ENCODE data around the gene PFKM. TPM values are rescaled to one million over a fixed set of nuclear protein-coding genes. Genes with fewer than 3 reads are reported as not detected.

The PFKM gene
- total RNA-seq, 1 donor from 2014 or later = 80.3 TPM

DNA sequence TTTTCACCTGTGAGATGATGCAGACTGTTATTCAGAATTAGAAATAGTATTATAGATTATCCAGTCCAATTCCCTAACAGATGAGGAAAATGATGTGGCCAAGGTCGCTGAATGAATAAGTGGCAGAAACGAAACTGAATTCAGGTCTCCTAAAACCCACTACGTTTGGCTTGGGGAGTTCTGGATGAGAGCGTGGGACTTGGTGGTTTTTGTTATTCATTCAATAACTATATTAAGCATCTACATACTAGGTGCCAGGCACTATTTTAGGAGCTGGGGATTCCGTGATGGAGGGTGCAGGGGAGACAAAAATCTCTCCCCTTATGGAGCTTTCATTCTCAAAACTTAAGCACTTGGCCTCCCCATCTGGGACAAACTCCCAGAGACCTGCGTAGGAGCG lies 63.5 kb downstream of the PFKM start:
- H3K4me2 ChIP-seq (ENCODE audit: low read length) = peak overlapping the region; percentile 98
- H2AFZ ChIP-seq (ENCODE audit: low read depth, low read length) = peak overlapping the region; percentile 90
- H3K36me3 Mint-ChIP-seq (ENCODE audit: low read depth, unreplicated experiment) = no peaks in the 10 kb centered on the region
- H3K4me1 Mint-ChIP-seq (ENCODE audit: low read depth, unreplicated experiment) = peaks cover 3% of the 10 kb centered on the region
- TF ChIP-seq, protein P1, sequence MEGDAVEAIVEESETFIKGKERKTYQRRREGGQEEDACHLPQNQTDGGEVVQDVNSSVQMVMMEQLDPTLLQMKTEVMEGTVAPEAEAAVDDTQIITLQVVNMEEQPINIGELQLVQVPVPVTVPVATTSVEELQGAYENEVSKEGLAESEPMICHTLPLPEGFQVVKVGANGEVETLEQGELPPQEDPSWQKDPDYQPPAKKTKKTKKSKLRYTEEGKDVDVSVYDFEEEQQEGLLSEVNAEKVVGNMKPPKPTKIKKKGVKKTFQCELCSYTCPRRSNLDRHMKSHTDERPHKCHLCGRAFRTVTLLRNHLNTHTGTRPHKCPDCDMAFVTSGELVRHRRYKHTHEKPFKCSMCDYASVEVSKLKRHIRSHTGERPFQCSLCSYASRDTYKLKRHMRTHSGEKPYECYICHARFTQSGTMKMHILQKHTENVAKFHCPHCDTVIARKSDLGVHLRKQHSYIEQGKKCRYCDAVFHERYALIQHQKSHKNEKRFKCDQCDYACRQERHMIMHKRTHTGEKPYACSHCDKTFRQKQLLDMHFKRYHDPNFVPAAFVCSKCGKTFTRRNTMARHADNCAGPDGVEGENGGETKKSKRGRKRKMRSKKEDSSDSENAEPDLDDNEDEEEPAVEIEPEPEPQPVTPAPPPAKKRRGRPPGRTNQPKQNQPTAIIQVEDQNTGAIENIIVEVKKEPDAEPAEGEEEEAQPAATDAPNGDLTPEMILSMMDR (IDR thresholded peaks at IDR 0.05; ENCODE audit: insufficient read depth, low read depth, low read length) = no peak
- no peak for TF ChIP-seq EZH2 (IDR thresholded peaks at IDR 0.05; ENCODE audit: insufficient read depth, low read length)
- H3K79me2 ChIP-seq (ENCODE audit: insufficient read depth, low read length) = no peaks in the 10 kb centered on the region
- H3K27me3 ChIP-seq (ENCODE audit: insufficient read depth, low read length) = peaks cover 52% of the 10 kb centered on the region
- peak overlapping the region; percentile 92 for H3K4me3 Mint-ChIP-seq (ENCODE audit: unreplicated experiment)
- no peaks in the 10 kb centered on the region for H3K9me3 Mint-ChIP-seq (ENCODE audit: unreplicated experiment)
- DNase-seq (ENCODE audit: low read depth) (no peak), FAIRE-seq (no peak)
- H3K9me3 ChIP-seq (ENCODE audit: insufficient read depth, low read depth, low read length) = no peaks in the 10 kb centered on the region
- peaks cover 59% of the 10 kb centered on the region for H3K27me3 Mint-ChIP-seq (ENCODE audit: low read depth, unreplicated experiment)
- H3K36me3 ChIP-seq (ENCODE audit: insufficient read depth, low read length) = no peaks in the 10 kb centered on the region
- H3K4me3 ChIP-seq (ENCODE audit: insufficient read depth, low read depth, low read length) = peak overlapping the region; percentile 80
- H3K27ac Mint-ChIP-seq (ENCODE audit: unreplicated experiment) = no peak overlapping the region
- H3K9ac ChIP-seq (ENCODE audit: low read length) = peak overlapping the region; percentile 69
- no peaks in the 10 kb centered on the region for H4K20me1 ChIP-seq (ENCODE audit: insufficient read depth, low read length)
- peaks cover 6% of the 10 kb centered on the region for H3K4me1 ChIP-seq (ENCODE audit: insufficient read depth, low read length)
- H3K27ac ChIP-seq (ENCODE audit: low read depth, low read length) = no peak overlapping the region

DNA sequence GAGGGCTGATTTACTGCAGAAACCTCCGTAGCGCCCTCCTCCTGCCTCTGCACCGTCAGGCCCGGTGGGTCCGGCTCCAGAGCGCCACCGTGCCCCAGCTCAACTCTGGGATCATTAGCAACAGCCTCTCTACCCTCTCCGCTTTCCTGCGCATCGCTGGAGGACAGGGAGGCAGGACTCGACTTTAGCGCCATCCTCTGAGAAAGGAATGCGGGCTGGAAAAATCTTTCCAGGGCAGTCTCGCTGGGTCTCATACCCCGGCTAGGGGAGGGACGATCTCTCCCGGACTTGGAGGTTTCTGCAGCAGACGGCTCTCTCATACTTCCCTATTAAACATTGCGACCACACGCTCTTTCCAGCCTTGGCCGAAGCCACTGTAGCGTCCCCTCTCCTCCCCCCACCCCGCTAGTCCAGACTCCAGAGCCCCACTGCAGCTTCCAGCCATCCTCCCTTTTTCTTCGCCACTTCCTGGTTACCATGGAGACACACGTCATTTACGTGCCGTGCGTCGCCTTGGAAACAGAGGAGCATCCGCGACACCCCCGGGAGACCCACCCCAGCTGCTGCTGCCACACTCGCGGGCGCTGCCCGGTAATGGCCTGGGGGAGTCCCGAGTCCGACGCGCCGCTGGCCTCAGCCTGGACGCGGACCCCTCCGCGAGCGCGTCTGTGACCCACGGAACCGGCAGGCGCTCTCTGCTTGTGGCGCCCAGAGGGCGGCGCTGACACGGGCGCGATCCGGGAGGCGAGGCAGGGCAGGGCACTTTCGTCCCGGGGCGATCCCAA lies 64.1 kb downstream of the PFKM start, which contains the start of gene CCDC184:
Gene CCDC184, plus strand, starts transcription at position 554 of the 785 bp plus-strand sequence. CDS start 479 bp downstream, outside the sequence.
- Histone ChIP-seq H2AFZ (ENCODE audit: low read depth, low read length) (peak within 1 kb of the TSS; percentile 90), H3K4me1 (ENCODE audit: insufficient read depth, low read length) (peaks cover 6% of the 10 kb centered on the region), H3K4me2 (ENCODE audit: low read length) (peak within 1 kb of the TSS; percentile 98), H3K36me3 (ENCODE audit: insufficient read depth, low read length) (no peaks in the 10 kb centered on the region), H3K79me2 (ENCODE audit: insufficient read depth, low read length) (no peaks in the 10 kb centered on the region), H3K4me3 (ENCODE audit: insufficient read depth, low read depth, low read length) (peak within 1 kb of the TSS; percentile 80), H3K27ac (ENCODE audit: low read depth, low read length) (no peak within 1 kb of the TSS), H4K20me1 (ENCODE audit: insufficient read depth, low read length) (no peaks in the 10 kb centered on the region), H3K9me3 (ENCODE audit: insufficient read depth, low read depth, low read length) (no peaks in the 10 kb centered on the region), H3K9ac (ENCODE audit: low read length) (peak within 1 kb of the TSS; percentile 69), H3K27me3 (ENCODE audit: insufficient read depth, low read length) (peaks cover 46% of the 10 kb centered on the region)
- no peak for TF ChIP-seq EZH2 (IDR thresholded peaks at IDR 0.05; ENCODE audit: insufficient read depth, low read length)
- TF ChIP-seq, protein P1 (IDR thresholded peaks at IDR 0.05; ENCODE audit: insufficient read depth, low read depth, low read length) = no peak
- FAIRE-seq (no peak), DNase-seq (ENCODE audit: low read depth) (peak; percentile 68)
- peak within 1 kb of the TSS; percentile 73 for H3K27ac Mint-ChIP-seq (ENCODE audit: unreplicated experiment)
- H3K4me1 Mint-ChIP-seq (ENCODE audit: low read depth, unreplicated experiment) = peaks cover 4% of the 10 kb centered on the region
- no peaks in the 10 kb centered on the region for H3K9me3 Mint-ChIP-seq (ENCODE audit: unreplicated experiment)
- H3K27me3 Mint-ChIP-seq (ENCODE audit: low read depth, unreplicated experiment) = peaks cover 56% of the 10 kb centered on the region
- peak within 1 kb of the TSS; percentile 92 for H3K4me3 Mint-ChIP-seq (ENCODE audit: unreplicated experiment)
- H3K36me3 Mint-ChIP-seq (ENCODE audit: low read depth, unreplicated experiment) = no peaks in the 10 kb centered on the region

Measured in astrocyte (in vitro differentiated cells and primary cell).